Pons (tissue), 1 donor: ENCODE measurements around the gene XKR7.

Source experiments
- DNase-seq: peaks from one replicate; pipeline ENCODE4 v3.0.0-alpha.2; 2016; ENCODE audit warnings: low spot score

XKR7 gene

GRCh38 chr20:31945319-31945718 lies 22.6 kb upstream of the XKR7 start:
- no peak for DNase-seq

- DNase-seq, result peak; percentile 25
Measured at GRCh38 chr20:31945785-31946184, 22.2 kb upstream of the XKR7 start.

- no peak for DNase-seq
Measured at GRCh38 chr20:31948008-31948407, 19.9 kb upstream of the XKR7 start.

GRCh38 chr20:31949877-31950646 lies 17.9 kb upstream of the XKR7 start:
- no peak for DNase-seq

- no peak for DNase-seq
Measured at GRCh38 chr20:31951203-31951529, 16.8 kb upstream of the XKR7 start.

- peak; percentile 91 for DNase-seq
Measured at GRCh38 chr20:31951530-31952453, 16.2 kb upstream of the XKR7 start, which contains the start of gene PDRG1. TSS of gene PDRG1 (minus strand) at chr20:31952046. CDS start at chr20:31951961, 85 bp downstream.

GRCh38 chr20:31953556-31954148 lies 14.3 kb upstream of the XKR7 start:
- DNase-seq, result no peak

- DNase-seq, result no peak
Measured at GRCh38 chr20:31954500-31954899, 13.5 kb upstream of the XKR7 start.

GRCh38 chr20:31956556-31957526 lies 11.1 kb upstream of the XKR7 start:
- DNase-seq, result no peak

GRCh38 chr20:31962761-31963160 lies 5.2 kb upstream of the XKR7 start:
- no peak for DNase-seq

- DNase-seq, result no peak
Measured at GRCh38 chr20:31963889-31964288, 4.1 kb upstream of the XKR7 start.

GRCh38 chr20:31966991-31967655 lies 828 bp upstream of the XKR7 start:
- no peak for DNase-seq

GRCh38 chr20:31968291-31969126 lies 558 bp downstream of the XKR7 start:
- no peak for DNase-seq

- DNase-seq, result no peak
Measured at GRCh38 chr20:31969991-31970390, 2.0 kb downstream of the XKR7 start.

GRCh38 chr20:31972471-31973021 lies 4.6 kb downstream of the XKR7 start:
- no peak for DNase-seq

- DNase-seq, result no peak
Measured at GRCh38 chr20:31974296-31974695, 6.3 kb downstream of the XKR7 start.

- DNase-seq, result no peak
Measured at GRCh38 chr20:31974951-31975487, 7.1 kb downstream of the XKR7 start.

- no peak for DNase-seq
Measured at GRCh38 chr20:31975874-31976273, 7.9 kb downstream of the XKR7 start.

- no peak for DNase-seq
Measured at GRCh38 chr20:31977080-31977479, 9.1 kb downstream of the XKR7 start.
